Gastroesophageal sphincter (tissue), 4 donors: ENCODE measurements around the gene CLOCK. TPM values are rescaled to one million over a fixed set of nuclear protein-coding genes. Genes with fewer than 3 reads are reported as not detected.
"Not testable (repeated sequence)": the region's sequence is repeated elsewhere in the genome, so short reads cannot be mapped to it uniquely, and the experiment has no call there.

Experiments used
- ATAC-seq: fragments of 150-250 bp; one replicate; pipeline ENCODE4 v1.9.1; 2016; ENCODE audit warnings: mild to moderate bottlenecking, moderate library complexity
- H3K27ac ChIP-seq, 4 donors: fragments of 200-600 bp; sonication (generic) in 3 of 4; 1 replicate in 3 of 4; 2 replicates in 1 of 4; pipeline ENCODE4 v1.5.1; 2016 to 2019
- H3K27me3 ChIP-seq: fragments of 200-600 bp; sonication (generic); one replicate; pipeline ENCODE4 v1.5.1; 2019
- H3K36me3 ChIP-seq, 2 donors: fragments of 200-600 bp; sonication (generic); one replicate each; pipeline ENCODE4 v1.5.1; 2019; ENCODE audit warnings: control low read depth in 1 of 2
- H3K4me1 ChIP-seq, 3 donors: fragments of 200-600 bp; sonication (generic); 1 replicate in 2 of 3; 2 replicates in 1 of 3; pipeline ENCODE4 v1.5.1; 2016 to 2019; ENCODE audit warnings: control low read depth in 2 of 3
- H3K4me3 ChIP-seq, 2 donors: fragments of 200-600 bp; sonication (generic); one replicate each; pipeline ENCODE4 v1.5.1; 2019; ENCODE audit warnings: mild to moderate bottlenecking in 1 of 2, moderate library complexity in 1 of 2
- H3K9me3 ChIP-seq, 3 donors: fragments of 200-600 bp; sonication (generic); one replicate each; pipeline ENCODE4 v1.5.1; 2017 to 2019; ENCODE audit warnings: control low read depth in 2 of 3
- CTCF ChIP-seq, 4 experiments: fragments of 200-600 bp in 2 of 4; fragments of 450-650 bp in 2 of 4; sonication (generic) in 1 of 4; IDR thresholded peaks; one replicate each; pipeline ENCODE4 v1.5.1; 2017 to 2019; ENCODE audit warnings: antibody characterized with exemption in 4 of 4, mild to moderate bottlenecking in 2 of 4, moderate library complexity in 2 of 4
- EP300 ChIP-seq: sonication (generic); formaldehyde crosslinking; IDR thresholded peaks from one replicate; pipeline ENCODE4 v1.6.1; 2017; ENCODE audit warnings: antibody characterized with exemption, mild to moderate bottlenecking
- POLR2A ChIP-seq, 2 donors: fragments of 450-650 bp; IDR thresholded peaks; one replicate each; pipeline ENCODE4 v1.6.1; 2017; ENCODE audit warnings: antibody characterized with exemption in 2 of 2, mild to moderate bottlenecking in 2 of 2, moderate library complexity in 1 of 2
- POLR2AphosphoS5 ChIP-seq: sonication (generic); formaldehyde crosslinking; IDR thresholded peaks from one replicate; pipeline ENCODE4 v1.6.1; 2017; ENCODE audit warnings: antibody characterized with exemption
- WGBS, 2 donors: methylation state at CpG; one replicate each; pipeline ENCODE4 v1.1.5; 2018; ENCODE audit warnings: low coverage in 1 of 2; 5-methylcytosine and 5-hydroxymethylcytosine counted together
- total RNA-seq, 4 donors: library from RNA; depleted of rRNA; stranded (reverse); fragments of >200 nt; gene quantifications; one replicate each; pipeline ENCODE4 v1.1.0, GENCODE V29; 2016

The CLOCK gene
- total RNA-seq, 4 donors from 2014 or later: 30.0 to 55.7 (median 33.9) TPM

DNA sequence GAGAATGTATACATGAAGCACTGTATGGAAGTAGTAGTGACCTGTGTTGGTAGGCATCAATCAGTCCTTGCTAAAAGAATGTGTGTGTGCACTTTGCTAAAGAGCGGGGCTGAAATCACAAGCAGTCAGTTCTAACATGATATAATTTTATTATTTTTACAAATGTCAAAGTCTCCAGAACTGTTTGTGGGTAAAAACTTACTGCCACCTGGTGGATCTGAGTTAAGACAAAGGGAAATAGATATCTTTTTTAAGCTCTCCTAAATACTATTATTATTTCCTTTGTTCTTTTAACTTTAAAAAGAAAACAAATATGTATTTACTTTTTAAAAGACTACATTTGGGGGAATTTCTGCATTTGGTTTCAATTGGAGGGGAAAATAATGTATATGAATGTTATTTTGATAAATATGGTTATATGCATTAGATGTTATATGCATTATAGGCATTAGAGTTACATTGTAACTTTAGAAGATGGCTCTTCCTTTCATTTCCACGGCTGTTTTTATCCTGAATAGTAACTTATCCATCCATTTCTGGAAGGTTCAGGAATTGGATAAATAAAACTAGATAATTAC lies 7.8 kb upstream of the CLOCK start:
- no peaks in the 10 kb centered on the region for H3K9me3 ChIP-seq
- 28 to 29% methylated on average over 2 of the region's 2 CpGs for WGBS, 2 donors

GRCh38 chr4:55553441-55554201 lies 6.9 kb upstream of the CLOCK start:
- WGBS, 2 donors: 41 to 48% methylated on average over 6 to 9 of the region's 10 CpGs
- peak; percentile 77 for ATAC-seq
- no peaks in the 10 kb centered on the region for H3K27me3 ChIP-seq
- H3K27ac ChIP-seq: peak overlapping the region in 3 of 4 donors; percentile 18 to 46 (median 30)
- TF ChIP-seq CTCF (IDR thresholded peaks at IDR 0.05) (no peak), POLR2A (IDR thresholded peaks at IDR 0.05) (no peak), POLR2AphosphoS5 (no peak), EP300 (no peak)
- H3K4me1 ChIP-seq: peaks cover 0 to 9% (median 0%) of the 10 kb centered on the region in 3 donors
- H3K9me3 ChIP-seq: no peaks in the 10 kb centered on the region
- no peaks in the 10 kb centered on the region for H3K36me3 ChIP-seq
- H3K4me3 ChIP-seq: peak overlapping the region; percentile 24 to 37

More for the DNA sequence above, 7.8 kb upstream of the CLOCK start:
- no peaks in the 10 kb centered on the region for H3K27me3 ChIP-seq
- H3K27ac ChIP-seq: no peak overlapping the region
- TF ChIP-seq CTCF (IDR thresholded peaks at IDR 0.05): peak; percentile 18 to 62 (median 33)
- TF ChIP-seq EP300: no peak
- no peak for TF ChIP-seq POLR2AphosphoS5
- no peak for TF ChIP-seq POLR2A (IDR thresholded peaks at IDR 0.05)
- ATAC-seq: no peak
- H3K36me3 ChIP-seq: no peaks in the 10 kb centered on the region
- H3K4me1 ChIP-seq: peaks cover 0 to 9% (median 0%) of the 10 kb centered on the region in 3 donors
- no peak overlapping the region for H3K4me3 ChIP-seq

DNA sequence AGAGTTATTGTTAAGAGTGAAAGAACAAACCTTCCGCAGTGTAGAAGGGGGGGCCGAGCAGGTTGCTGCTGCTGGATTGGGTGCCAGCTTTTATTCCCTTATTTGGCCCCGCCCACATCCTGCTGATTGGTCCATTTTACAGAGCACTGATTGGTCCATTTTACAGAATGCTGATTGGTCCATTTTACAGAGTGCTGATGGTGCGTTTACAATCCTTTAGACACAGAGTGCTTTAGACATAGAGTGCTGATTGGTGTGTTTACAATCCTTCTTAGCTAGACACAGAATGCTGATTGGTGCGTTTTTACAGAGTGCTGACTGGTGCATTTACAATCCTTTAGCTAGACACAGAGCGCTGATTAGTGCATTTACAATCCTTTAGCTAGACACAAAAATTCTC lies 5.3 kb upstream of the CLOCK start:
- H3K27me3 ChIP-seq, H3K9me3 ChIP-seq, H3K27ac ChIP-seq, H3K4me3 ChIP-seq, H3K36me3 ChIP-seq, ATAC-seq: not testable (repeated sequence)
- WGBS, 2 donors: 84 to 88% methylated on average over 3 to 5 of the region's 6 CpGs
- peaks cover 0 to 19% (median 6%) of the 10 kb centered on the region in 3 donors for H3K4me1 ChIP-seq

GRCh38 chr4:55549888-55550287 lies 3.2 kb upstream of the CLOCK start:
- no peaks in the 10 kb centered on the region for H3K36me3 ChIP-seq
- ATAC-seq: no peak
- 75 to 92% methylated on average over 2 of the region's 2 CpGs for WGBS, 2 donors
- H3K9me3 ChIP-seq: no peaks in the 10 kb centered on the region
- no peak overlapping the region for H3K4me3 ChIP-seq
- H3K27me3 ChIP-seq: no peaks in the 10 kb centered on the region
- TF ChIP-seq EP300 (no peak), POLR2A (IDR thresholded peaks at IDR 0.05) (no peak), CTCF (IDR thresholded peaks at IDR 0.05) (no peak), POLR2AphosphoS5 (no peak)
- peaks cover 0 to 26% (median 6%) of the 10 kb centered on the region in 3 donors for H3K4me1 ChIP-seq
- no peak overlapping the region for H3K27ac ChIP-seq

GRCh38 chr4:55547918-55548317 lies 1.2 kb upstream of the CLOCK start:
- Histone ChIP-seq H3K4me3 (peak overlapping the region; percentile 85 to 99), H3K36me3 (no peaks in the 10 kb centered on the region), H3K27me3 (no peaks in the 10 kb centered on the region), H3K27ac (peak overlapping the region in 3 of 4 donors; percentile 97 to 99 (median 97)), H3K4me1 (peaks cover 0 to 36% (median 6%) of the 10 kb centered on the region in 3 donors), H3K9me3 (no peaks in the 10 kb centered on the region)
- no peak for TF ChIP-seq EP300
- TF ChIP-seq CTCF (IDR thresholded peaks at IDR 0.05): no peak
- TF ChIP-seq POLR2A (IDR thresholded peaks at IDR 0.05): no peak
- TF ChIP-seq POLR2AphosphoS5: no peak
- WGBS, 2 donors: 36 to 63% methylated on average over 3 to 4 of the region's 4 CpGs
- ATAC-seq: no peak
